ENCODE measurements around the gene HDAC4.

The HDAC4 gene

DNA sequence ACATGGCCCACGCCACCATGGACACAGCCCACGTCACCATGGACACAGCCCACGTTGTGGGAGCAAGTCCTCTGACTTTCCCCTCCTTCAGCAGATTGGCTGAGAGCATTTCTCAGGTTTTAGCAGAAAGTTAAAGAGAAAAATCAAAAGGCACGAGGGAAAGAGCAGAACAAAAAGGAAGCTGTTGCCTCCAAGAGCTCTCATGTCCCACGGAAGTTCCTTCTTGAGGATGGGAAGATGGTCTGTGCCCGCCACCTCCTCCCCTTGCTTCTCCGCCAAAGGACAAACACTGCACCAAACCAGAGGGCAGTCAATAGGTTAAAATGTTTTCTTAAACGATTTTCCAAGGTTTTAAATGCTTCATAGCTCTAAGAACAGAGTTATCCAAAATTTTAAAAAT is 148.4 kb downstream of the HDAC4 start:
- no peak for DNase-seq (ENCODE audit: low read depth)

DNA sequence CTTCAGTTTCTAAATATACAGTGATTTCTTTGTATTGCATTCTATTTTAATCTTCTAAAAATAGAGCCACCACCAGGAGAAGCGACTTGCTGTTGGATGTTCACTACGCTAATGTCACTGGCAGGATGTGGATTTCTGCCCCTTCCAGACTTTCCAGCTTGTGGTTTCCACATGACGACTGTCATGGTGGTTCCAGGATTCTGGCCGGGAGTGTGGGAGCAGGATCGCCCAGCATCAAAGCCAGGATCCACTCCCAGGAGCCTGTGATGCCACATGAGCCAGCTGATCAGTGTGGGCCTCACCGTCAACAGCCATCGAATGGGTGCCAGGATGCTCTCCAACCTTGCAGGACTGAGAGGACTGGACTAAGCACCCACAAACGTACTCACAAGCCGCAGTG is 148.8 kb downstream of the HDAC4 start:
- no peak for DNase-seq (ENCODE audit: low read depth)

DNA sequence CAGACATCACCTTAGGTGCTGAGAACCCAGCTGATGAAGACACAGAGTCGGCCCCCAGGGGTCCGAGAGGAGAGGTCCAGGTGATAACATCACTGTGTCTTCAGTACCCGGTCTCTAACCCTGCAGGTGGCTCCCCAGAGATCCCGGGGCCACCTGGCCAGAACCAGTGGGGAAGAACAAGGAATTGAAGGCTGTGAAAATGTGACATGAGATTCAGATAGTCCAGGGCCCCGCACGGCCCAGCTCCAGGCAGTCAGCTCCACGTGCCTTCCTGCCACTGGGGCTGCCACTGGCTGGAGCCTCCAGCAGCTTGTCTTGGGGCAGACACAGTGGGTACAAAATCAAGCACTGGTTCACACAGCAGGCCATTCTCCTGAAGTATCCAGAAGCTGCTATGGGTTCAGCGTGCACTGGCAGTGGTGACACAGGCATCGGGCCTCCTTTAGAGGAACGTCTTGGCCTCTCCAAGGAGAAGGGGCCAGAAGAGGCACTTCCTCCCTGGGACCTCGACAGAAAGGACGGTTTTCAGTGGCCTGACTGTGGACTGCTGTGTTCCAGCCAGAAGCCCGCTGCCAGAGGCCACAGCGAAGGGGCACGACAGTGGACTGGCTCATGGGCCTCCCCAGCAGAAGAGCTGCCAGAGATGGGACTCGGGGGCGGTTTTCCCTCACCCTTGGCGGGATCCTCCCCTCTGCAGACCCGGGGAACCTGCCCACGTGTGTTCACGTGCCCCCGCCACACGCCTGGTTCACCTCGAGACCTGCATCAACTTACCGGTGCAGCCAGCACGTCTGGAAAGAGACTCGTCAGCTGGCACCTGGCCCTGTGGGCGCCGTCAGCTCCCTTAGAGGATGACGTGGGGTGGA is 150.4 kb downstream of the HDAC4 start:
- no peak for DNase-seq (ENCODE audit: low read depth)

DNA sequence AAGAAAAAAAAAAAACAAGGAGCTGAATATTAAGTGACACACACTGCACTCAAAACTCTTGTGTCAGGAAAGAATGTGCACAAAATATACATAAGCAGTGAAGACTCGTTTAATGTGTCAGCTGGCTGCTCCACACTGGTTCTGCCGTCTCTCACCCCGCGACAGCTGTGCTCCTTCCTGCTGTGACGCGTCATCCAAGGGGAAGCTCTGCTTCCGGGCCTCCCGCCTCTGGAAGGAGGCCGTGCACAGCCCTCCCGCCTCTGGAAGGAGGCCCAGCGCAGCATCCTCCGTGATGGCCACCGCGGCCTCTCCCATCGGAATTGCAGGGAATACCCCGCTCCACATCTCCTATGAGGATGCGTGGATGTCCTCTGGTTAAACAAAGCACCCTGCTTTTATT is 151.0 kb downstream of the HDAC4 start:
- DNase-seq (ENCODE audit: low read depth) = no peak

DNA sequence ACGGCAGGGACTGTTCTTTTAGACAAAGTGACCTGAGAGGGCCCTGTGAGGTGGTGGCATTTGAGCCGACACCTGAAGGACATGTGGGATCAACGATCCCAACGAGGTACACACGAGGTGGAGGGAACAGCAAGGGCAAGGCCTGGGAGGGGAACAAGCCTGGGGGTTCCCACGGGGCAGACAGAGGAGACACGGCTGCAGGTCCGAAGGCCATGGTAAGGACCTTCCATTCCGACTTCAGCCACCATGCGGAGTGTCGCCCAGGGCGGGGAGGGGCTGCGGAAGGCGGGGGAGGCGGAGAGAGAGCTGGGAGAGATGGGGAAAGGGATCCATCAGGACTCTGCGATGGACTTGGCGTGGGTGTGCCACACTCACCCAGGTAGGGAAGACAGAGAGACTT is 151.8 kb downstream of the HDAC4 start:
- no peak for DNase-seq (ENCODE audit: low read depth)

DNA sequence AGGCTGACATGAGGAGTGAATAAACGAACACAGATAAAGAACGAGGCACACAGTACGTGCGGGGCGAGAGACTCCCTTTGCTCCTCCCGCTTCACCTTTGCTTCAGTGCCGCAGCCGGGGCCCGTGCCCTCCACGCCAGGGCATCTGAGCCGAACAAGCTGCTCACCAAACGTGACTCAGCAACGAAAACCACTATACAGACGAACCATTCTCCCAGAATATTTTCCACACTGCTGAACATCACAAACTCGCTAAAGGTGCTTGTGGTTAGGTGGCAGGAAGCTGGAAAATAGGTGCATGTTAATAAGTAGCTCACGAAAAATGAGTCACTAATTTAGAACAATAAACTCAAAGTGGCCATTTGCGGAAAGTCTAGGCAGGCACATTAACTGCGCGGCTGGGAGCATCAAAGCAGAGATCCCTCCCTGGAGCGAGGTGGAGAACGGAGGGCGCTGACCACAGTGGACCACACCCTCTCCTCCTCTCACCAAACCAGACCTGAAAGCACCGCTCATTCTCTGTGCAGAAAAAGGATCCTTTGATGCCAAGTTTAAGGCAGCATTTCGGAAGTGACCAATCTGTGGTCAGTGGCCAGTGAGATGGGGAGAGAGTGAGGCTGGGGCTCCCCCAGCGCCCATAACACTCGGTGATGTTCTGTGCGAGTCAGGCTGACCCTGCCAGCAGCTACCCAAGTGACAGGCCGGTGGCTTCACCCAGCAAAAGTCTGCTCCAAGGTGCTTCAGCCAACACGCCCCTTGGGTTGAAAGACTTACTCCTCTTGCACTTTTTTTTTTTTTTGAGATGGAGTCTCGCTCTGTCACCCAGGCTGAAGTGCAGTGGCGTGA is 153.2 kb downstream of the HDAC4 start:
- DNase-seq (ENCODE audit: low read depth) = no peak

DNA sequence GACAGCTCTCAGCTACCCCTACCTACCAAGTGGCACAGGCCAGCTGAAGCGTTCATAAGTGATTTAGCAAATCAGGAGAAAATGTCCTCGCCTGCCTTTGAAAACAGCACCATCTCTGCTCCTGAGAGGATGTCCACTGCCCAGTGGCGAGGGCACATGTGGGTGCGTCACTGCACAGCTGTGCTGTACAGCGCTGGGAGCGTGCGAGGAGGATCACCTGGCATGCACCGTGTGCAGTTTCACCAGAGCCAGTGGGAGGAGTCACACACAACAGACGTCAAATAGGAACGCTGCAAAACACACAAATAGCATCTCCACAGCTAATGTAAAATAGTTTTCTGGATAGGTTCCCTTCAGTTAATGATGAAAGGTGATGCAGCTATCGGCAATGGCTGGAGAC is 154.1 kb downstream of the HDAC4 start:
- DNase-seq (ENCODE audit: low read depth) = no peak

DNA sequence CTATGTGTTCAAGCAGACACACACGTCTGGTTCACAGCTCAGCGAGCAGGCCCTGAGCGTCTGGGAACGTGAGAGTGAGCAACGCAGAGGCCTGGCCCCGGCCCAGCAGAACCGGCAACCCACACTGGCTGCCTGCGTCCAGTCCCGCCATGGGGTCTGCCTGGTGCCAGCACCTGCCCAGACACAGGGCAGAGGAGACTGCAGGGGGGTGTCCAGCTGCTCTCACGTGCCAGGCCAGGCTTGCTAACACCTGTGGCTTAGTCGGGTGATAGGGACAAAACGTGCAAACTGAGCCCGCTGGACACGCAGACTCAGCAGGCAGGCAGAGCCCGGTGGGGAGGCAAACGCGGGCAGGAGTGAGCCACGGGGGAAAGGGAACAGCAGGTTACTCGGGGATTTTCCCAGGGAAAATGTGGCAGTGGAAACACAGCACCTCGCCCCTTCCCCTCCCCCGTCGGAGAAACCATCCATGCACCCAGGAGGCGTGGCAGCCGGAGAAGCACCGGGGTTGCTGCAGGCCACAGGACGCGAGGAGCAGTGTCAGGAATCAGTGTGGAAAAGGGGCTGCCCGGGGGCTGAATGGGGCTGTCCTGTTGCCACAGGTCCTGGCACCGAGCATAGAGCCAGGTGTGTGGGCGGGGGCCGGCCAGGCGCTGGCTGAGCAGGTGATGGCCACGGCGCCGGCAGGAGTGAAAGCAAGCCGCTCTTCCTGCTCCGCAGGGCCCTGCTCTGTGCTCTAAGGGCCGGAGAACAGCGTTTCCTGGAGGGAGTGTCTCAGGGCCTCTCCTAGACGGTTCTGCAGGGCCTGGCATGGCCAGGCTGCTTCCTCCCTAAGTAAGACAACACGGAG is 154.7 kb downstream of the HDAC4 start:
- no peak for DNase-seq (ENCODE audit: low read depth)

DNA sequence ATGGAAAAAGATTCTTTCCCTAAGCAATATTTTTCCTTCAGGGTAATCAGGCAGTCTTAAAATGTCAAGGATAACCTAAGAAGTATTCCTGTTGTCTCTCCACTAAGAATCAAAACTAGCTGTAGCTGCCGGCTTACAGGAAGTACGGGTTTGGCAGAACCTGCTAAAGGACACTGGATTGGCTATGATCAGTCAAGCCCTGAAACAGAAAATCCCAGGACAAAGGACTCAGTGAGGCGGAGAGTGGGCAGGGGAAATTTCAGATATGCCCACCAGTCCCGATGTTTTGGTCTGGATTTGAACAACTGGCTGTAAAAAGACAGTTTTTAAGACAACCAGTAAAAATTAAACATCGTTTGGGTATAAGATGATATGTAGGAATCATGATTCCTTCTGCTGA is 155.7 kb downstream of the HDAC4 start:
- DNase-seq (ENCODE audit: low read depth) = no peak

DNA sequence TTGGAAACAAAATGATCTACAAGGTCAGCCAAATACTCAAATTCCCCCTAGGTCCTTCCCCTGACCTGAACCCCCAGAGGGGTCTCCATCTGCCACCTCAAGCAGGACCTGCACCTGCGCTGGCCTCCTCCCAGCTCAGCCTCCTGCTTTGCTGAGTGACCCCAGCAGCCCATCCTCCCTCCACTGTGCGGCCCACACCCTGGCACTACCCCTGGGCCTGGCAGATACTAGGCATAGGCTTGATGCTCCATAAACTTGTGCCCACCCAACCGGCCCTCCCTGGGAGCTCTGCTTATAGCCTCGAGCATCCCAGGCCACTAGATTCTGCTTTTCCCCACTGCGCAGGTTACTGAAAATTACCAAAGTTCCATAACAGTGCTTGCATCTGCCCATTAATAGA is 156.2 kb downstream of the HDAC4 start:
- DNase-seq (ENCODE audit: low read depth) = no peak

DNA sequence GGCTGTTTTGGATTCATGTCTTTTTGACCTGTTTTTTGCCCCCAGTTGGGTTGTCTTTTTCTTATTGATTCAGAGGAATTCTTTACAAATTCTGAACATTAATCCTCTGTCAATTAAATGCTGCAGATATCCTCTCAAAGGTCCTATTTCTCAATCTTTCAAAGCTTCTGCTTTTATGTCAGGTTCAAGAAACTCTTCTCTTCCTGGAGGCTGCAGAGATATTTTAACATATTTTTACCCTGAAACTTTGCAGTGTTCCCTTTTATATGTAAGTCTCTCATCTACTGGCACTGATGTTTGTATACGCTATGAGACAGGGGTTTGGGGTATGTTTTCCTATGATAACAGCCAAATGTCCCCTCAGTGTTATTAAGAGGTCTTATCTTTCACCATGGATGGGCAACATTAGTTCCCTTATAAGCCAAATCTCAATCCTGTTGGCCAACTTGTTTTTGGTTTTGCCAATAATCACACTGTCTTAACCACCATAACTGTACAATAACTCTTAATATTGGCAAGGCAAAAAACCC is 159.3 kb downstream of the HDAC4 start:
- DNase-seq (ENCODE audit: low read depth) = no peak

DNA sequence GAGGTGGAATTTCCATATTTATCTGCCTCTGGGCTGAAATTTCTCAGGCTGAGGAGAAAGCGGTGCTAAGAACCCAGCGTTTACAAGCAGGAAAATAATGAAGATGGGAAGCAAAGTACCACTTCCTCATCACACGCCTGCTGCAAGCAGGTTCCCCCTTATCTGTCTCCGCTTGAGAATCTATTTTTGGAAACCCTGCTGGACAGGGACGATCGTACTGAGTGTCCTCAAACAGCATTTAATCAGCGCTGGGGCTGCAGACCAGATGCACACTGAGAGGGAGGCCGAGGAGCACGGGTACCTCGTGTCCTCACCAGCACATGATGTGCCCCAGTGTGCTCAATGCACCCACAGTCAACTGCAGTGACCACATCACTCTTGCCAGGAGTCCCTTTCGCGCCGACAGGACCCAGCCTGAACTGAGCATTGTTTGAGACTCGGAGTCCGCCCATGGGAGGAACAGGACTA is 160.4 kb downstream of the HDAC4 start:
- no peak for DNase-seq (ENCODE audit: low read depth)

DNA sequence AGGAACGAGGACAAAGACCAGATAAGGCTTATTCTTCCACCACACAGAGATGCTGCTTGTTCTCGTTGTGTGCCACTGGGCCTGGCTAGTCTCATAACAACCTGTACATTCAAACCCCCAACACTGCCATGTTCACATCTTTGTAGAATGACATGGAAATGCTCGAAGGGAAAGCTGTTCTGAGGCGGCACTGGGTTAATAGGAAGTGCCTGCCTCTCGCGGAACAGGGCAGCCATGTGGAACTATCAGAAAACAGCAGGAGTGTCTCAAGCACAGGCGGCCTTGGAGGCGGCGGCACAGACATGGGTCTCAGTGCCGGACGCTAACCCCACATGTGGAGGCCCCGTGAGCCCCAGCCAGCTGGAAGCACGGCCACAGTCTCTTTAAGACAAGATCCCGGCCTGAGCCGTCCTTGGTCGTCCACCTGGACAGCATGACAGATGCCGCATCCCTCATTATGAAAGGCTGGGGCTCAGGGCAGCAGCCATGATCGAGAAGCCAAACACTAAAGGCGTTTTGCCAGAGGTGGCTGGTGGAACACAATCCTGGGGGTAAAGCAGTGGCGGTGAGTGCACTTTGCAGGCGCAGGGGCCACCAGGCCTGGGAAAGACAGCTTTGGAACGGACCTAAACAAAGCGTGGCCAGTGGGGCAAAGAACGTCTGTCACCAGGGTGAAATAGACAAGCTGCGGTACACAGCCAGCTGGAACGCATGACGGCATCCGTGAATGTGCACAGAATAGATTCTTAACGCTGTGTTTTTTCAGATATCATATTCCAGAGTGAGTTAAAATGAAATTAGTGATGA is 161.0 kb downstream of the HDAC4 start:
- no peak for DNase-seq (ENCODE audit: low read depth)

DNA sequence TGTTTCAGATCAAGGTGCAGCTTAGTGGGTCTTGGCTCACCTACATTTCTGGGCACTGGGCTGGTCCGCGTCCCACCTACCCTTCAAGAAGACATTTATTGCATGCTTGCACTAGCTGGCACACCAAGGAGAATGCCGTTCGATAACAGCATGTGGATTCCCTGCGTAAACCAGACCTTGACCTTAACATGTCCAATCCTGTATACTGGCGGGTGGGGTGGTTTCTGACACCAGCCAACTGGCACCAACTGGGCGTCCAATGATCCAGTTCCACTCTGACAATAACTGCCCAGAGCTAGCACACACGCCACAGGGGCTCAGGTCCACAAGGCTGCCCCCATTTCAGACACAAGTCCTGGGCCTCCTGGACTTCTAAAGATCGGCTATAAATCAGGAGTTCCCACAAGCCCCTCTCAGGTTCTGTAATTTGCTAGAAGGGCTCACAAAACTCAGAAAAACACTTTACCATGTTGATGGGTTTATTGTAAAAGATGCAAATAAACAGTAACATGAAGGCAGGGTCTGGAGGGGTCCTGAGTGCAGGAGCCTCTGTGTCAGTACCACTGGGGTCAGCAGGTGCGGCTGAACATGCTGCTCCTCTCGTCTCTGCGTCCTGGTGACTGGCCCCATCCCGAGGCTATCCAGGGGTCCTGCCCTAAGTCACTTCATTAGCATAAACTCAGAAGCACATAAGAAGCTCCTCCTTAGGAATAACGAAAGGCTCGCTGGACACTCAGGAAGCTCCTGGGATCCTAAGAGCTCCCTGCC is 161.8 kb downstream of the HDAC4 start:
- no peak for DNase-seq (ENCODE audit: low read depth)

DNA sequence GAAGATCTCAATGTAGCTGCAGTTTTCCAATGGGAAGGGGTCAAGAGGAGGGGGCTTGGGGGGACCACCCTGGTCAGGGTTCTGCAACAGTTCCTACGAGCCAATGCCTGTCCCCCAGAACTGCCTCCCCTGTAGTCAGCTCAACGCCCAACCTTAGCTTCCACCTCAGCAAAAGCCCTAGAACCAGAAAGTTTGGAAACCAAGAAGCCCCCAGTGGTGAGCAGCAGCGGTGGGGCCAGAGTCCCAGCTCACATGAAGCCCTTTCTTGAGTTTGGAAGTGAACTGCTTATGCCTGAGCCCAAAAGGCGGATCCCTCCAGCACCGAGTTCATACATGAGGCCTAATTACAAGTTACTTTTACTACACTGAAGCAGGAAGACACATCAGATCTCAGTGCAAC is 162.4 kb downstream of the HDAC4 start:
- no peak for DNase-seq (ENCODE audit: low read depth)

DNA sequence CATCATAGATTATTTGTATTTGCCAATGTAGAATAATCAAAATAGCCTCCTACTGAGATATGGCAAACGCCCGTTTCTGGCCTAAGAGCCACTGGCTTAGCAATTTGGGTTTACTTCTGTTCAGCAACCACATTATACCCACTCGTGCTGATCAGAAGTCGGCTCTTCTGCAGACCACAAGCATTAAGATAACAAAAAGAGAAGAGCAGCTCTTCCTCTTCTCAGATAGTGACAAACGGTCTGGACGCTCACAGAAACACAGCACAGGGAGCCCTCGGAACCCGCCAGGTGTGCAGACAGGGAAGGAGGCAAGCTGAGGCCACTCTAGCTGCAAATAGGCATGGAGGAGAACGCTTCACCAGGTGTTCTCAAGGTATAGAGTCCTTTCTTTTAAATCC is 164.0 kb downstream of the HDAC4 start:
- no peak for DNase-seq (ENCODE audit: low read depth)

DNA sequence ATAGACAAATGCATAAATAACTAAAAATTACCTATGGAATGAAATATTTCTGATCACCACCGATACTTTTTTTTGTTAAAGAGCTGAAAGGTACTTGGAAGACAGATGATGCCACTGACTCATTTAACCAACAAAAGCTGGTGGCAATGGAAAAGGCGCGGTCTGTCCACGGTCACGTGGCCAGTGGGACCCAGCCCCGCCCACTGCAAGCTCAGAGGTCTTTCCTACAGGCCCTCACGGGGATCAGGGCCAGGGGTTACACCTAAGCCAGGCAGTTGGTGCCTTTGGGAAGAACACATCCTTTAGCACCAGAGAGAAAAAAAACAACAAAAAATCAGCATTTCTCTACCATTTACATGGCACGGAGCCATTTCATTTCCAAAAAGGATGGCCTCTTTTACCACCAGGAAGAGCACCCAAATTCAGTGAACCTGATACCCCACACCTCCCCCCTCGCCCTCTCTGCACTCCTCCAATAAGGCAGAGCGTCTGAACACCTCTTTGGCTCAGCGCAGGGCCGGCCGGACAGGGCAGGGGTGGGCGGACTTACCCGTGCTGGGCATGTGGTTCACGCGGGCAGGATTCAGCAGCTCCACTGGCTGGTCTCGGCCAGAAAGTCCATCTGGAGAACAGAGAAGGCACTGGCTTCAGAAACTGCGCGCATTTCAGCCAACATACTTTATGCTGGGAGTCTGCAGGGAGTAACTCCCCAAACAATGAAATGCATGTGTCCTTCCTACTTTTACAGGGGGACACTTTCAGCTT is 164.6 kb downstream of the HDAC4 start:
- DNase-seq (ENCODE audit: low read depth) = no peak

DNA sequence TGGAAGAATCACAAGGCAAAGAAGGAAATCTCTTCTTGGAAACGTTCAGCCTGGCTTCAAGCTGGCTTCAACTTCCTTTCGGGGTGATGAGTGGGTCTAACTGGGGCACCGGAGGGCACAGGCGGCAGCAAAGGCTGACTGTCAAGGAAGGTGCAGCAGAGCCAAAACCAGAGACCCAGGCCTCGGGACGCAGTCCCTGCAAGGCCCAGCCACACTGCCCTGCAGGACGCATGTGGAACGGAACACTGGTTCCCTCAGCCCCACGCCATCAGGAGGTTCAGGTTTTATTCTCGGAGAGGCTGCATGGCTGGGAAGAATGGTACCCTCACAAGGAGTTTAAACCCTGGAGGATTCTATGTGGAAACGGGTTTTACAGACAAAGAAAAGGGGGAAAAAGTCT is 165.5 kb downstream of the HDAC4 start:
- DNase-seq (ENCODE audit: low read depth) = no peak
